OCI-LY3 (cell line): ENCODE data around the gene ARHGEF4.

Experiments used
- EZH2phosphoT487 ChIP-seq: fragments of 200-600 bp; shearing (Covaris generic); IDR thresholded peaks from 2 replicates; pipeline ENCODE4 v1.6.1; 2018; ENCODE audit warnings: antibody characterized with exemption, mixed run types, low read depth
- TF ChIP-seq, protein P1 (sequence below): fragments of 200-600, 300-600 bp; sonication (generic); IDR thresholded peaks from 2 replicates; pipeline ENCODE4 v1.5.1; 2014; ENCODE audit warnings: antibody characterized with exemption, low read length, low read depth

DNA sequence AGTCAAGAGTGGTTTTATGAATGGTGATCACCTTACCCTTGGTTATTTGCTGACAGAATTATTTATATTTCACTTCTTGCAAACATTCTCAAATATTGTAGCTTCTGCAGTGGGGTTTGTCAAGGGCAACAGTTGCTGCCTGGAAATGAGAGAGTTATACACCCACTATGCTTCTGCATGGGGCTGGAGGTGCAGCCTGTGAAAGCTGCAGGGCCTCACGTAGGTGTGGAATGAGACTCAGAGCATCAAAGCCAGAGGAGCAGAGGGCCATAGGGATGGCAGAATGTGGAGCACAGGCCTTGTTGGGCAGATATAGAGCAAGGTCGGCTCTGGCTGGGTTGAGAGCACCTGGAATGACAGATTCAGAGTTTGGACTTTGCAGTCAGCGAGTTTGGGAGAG lies 128.2 kb downstream of the ARHGEF4 start:
- TF ChIP-seq, protein P1, sequence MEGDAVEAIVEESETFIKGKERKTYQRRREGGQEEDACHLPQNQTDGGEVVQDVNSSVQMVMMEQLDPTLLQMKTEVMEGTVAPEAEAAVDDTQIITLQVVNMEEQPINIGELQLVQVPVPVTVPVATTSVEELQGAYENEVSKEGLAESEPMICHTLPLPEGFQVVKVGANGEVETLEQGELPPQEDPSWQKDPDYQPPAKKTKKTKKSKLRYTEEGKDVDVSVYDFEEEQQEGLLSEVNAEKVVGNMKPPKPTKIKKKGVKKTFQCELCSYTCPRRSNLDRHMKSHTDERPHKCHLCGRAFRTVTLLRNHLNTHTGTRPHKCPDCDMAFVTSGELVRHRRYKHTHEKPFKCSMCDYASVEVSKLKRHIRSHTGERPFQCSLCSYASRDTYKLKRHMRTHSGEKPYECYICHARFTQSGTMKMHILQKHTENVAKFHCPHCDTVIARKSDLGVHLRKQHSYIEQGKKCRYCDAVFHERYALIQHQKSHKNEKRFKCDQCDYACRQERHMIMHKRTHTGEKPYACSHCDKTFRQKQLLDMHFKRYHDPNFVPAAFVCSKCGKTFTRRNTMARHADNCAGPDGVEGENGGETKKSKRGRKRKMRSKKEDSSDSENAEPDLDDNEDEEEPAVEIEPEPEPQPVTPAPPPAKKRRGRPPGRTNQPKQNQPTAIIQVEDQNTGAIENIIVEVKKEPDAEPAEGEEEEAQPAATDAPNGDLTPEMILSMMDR = no peak
- TF ChIP-seq EZH2phosphoT487 = no peak
